ENCODE results near the gene FGA.
"Not testable (repeated sequence)": the region's sequence is repeated elsewhere in the genome, so short reads cannot be mapped to it uniquely, and the experiment has no call there.

Gene FGA

GRCh38 chr4:154606728-154607723, 16.5 kb upstream of the FGA start:
- no peak for DNase-seq

- no peak for DNase-seq
Measured at GRCh38 chr4:154604696-154605200, 14.2 kb upstream of the FGA start.

- DNase-seq, result no peak
Measured at GRCh38 chr4:154603033-154603943, 12.7 kb upstream of the FGA start.

GRCh38 chr4:154602404-154603020, 12.0 kb upstream of the FGA start:
- DNase-seq, result no peak

GRCh38 chr4:154597798-154598774, 7.5 kb upstream of the FGA start:
- DNase-seq, result no peak

GRCh38 chr4:154597281-154597680, 6.7 kb upstream of the FGA start:
- not testable (repeated sequence) for DNase-seq

GRCh38 chr4:154595807-154596206, 5.3 kb upstream of the FGA start:
- DNase-seq, result no peak

- DNase-seq, result not testable (repeated sequence)
Measured at GRCh38 chr4:154594343-154594742, 3.8 kb upstream of the FGA start.

- no peak for DNase-seq
Measured at GRCh38 chr4:154593868-154594267, 3.3 kb upstream of the FGA start.

GRCh38 chr4:154591890-154592289, 1.3 kb upstream of the FGA start:
- no peak for DNase-seq

- no peak for DNase-seq
Measured at GRCh38 chr4:154589296-154590197, 995 bp downstream of the FGA start.

GRCh38 chr4:154588198-154588597, 2.3 kb downstream of the FGA start:
- no peak for DNase-seq

GRCh38 chr4:154586296-154587033, 4.1 kb downstream of the FGA start:
- no peak for DNase-seq

GRCh38 chr4:154585369-154586018, 5.0 kb downstream of the FGA start:
- no peak for DNase-seq

- DNase-seq, result no peak
Measured at GRCh38 chr4:154584259-154584658, 6.3 kb downstream of the FGA start.

GRCh38 chr4:154583677-154584076, 6.9 kb downstream of the FGA start:
- DNase-seq, result no peak

- no peak for DNase-seq
Measured at GRCh38 chr4:154583230-154583629, 7.3 kb downstream of the FGA start.

GRCh38 chr4:154582723-154583122, 7.8 kb downstream of the FGA start:
- DNase-seq, result no peak

- DNase-seq, result no peak
Measured at GRCh38 chr4:154579927-154580326, 10.6 kb downstream of the FGA start.
